ENCODE results near the gene CNNM2.
"Not testable (repeated sequence)": the region's sequence is repeated elsewhere in the genome, so short reads cannot be mapped to it uniquely, and the experiment has no call there.

CNNM2 gene

GRCh38 chr10:102948176-102948575 lies 30.1 kb downstream of the CNNM2 start:
- Histone ChIP-seq H3K4me1 (ENCODE audit: control insufficient read depth, insufficient read depth, low read length, poor library complexity, severe bottlenecking) (peaks cover 9% of the 10 kb centered on the region), H3K27ac (ENCODE audit: low read depth, low read length, severe bottlenecking) (no peak overlapping the region), H3K4me3 (ENCODE audit: extremely low read depth, insufficient read depth, low read length, poor library complexity, severe bottlenecking) (no peak overlapping the region), H3K36me3 (ENCODE audit: control insufficient read depth, insufficient read depth, low read length) (no peaks in the 10 kb centered on the region), H3K9me3 (ENCODE audit: control insufficient read depth, low read length) (no peaks in the 10 kb centered on the region)
- WGBS, 2 experiments (ENCODE audit: insufficient coverage in 2 of 2) = 93 to 98% methylated on average over 4 of the region's 4 CpGs

- H3K4me3 ChIP-seq (ENCODE audit: extremely low read depth, insufficient read depth, low read length, poor library complexity, severe bottlenecking) = no peak overlapping the region
- no peaks in the 10 kb centered on the region for H3K9me3 ChIP-seq (ENCODE audit: control insufficient read depth, low read length)
- no peak overlapping the region for H3K27ac ChIP-seq (ENCODE audit: low read depth, low read length, severe bottlenecking)
- WGBS, 2 experiments (ENCODE audit: insufficient coverage in 2 of 2) = 90 to 100% methylated on average over 1 to 3 of the region's 3 CpGs
- peaks cover 9% of the 10 kb centered on the region for H3K4me1 ChIP-seq (ENCODE audit: control insufficient read depth, insufficient read depth, low read length, poor library complexity, severe bottlenecking)
- no peaks in the 10 kb centered on the region for H3K36me3 ChIP-seq (ENCODE audit: control insufficient read depth, insufficient read depth, low read length)
Measured at GRCh38 chr10:102948786-102949185, 30.7 kb downstream of the CNNM2 start.

- no peaks in the 10 kb centered on the region for H3K36me3 ChIP-seq (ENCODE audit: control insufficient read depth, insufficient read depth, low read length)
- H3K4me1 ChIP-seq (ENCODE audit: control insufficient read depth, insufficient read depth, low read length, poor library complexity, severe bottlenecking) = peaks cover 8% of the 10 kb centered on the region
- H3K4me3 ChIP-seq (ENCODE audit: extremely low read depth, insufficient read depth, low read length, poor library complexity, severe bottlenecking) = no peak overlapping the region
- H3K9me3 ChIP-seq (ENCODE audit: control insufficient read depth, low read length) = no peaks in the 10 kb centered on the region
- WGBS, 2 experiments (ENCODE audit: insufficient coverage in 2 of 2) = 92 to 100% methylated on average over 2 to 3 of the region's 4 CpGs
- H3K27ac ChIP-seq (ENCODE audit: low read depth, low read length, severe bottlenecking) = no peak overlapping the region
Measured at GRCh38 chr10:102949916-102950315, 31.8 kb downstream of the CNNM2 start.

- WGBS, 2 experiments (ENCODE audit: insufficient coverage in 2 of 2) = 62 to 85% methylated on average over 2 of the region's 3 CpGs
- Histone ChIP-seq H3K27ac (ENCODE audit: low read depth, low read length, severe bottlenecking) (no peak overlapping the region), H3K9me3 (ENCODE audit: control insufficient read depth, low read length) (no peaks in the 10 kb centered on the region)
Measured at GRCh38 chr10:102951316-102951715, 33.2 kb downstream of the CNNM2 start.

GRCh38 chr10:102959360-102959759 lies 41.3 kb downstream of the CNNM2 start:
- no peaks in the 10 kb centered on the region for H3K36me3 ChIP-seq (ENCODE audit: control insufficient read depth, insufficient read depth, low read length)
- WGBS, 2 experiments (ENCODE audit: insufficient coverage in 2 of 2) = 100% methylated on average over 1 of the region's 1 CpG; no CpG with 5 or more reads in 1 of the 2 experiments
- H3K4me3 ChIP-seq (ENCODE audit: extremely low read depth, insufficient read depth, low read length, poor library complexity, severe bottlenecking) = no peak overlapping the region

More at GRCh38 chr10:102951316-102951715, 33.2 kb downstream of the CNNM2 start:
- Histone ChIP-seq H3K4me1 (ENCODE audit: control insufficient read depth, insufficient read depth, low read length, poor library complexity, severe bottlenecking) (no peaks in the 10 kb centered on the region), H3K4me3 (ENCODE audit: extremely low read depth, insufficient read depth, low read length, poor library complexity, severe bottlenecking) (no peak overlapping the region), H3K36me3 (ENCODE audit: control insufficient read depth, insufficient read depth, low read length) (no peaks in the 10 kb centered on the region)

GRCh38 chr10:102960157-102960556 lies 42.1 kb downstream of the CNNM2 start:
- H3K4me1 ChIP-seq (ENCODE audit: control insufficient read depth, insufficient read depth, low read length, poor library complexity, severe bottlenecking) = peaks cover 8% of the 10 kb centered on the region
- H3K27ac ChIP-seq (ENCODE audit: low read depth, low read length, severe bottlenecking) = no peak overlapping the region
- no peak overlapping the region for H3K4me3 ChIP-seq (ENCODE audit: extremely low read depth, insufficient read depth, low read length, poor library complexity, severe bottlenecking)
- 97 to 100% methylated on average over 2 to 3 of the region's 5 CpGs for WGBS, 2 experiments (ENCODE audit: insufficient coverage in 2 of 2)
- H3K36me3 ChIP-seq (ENCODE audit: control insufficient read depth, insufficient read depth, low read length) = no peaks in the 10 kb centered on the region
- no peaks in the 10 kb centered on the region for H3K9me3 ChIP-seq (ENCODE audit: control insufficient read depth, low read length)

More at GRCh38 chr10:102959360-102959759, 41.3 kb downstream of the CNNM2 start:
- H3K9me3 ChIP-seq (ENCODE audit: control insufficient read depth, low read length) = no peaks in the 10 kb centered on the region
- no peak overlapping the region for H3K27ac ChIP-seq (ENCODE audit: low read depth, low read length, severe bottlenecking)
- peaks cover 8% of the 10 kb centered on the region for H3K4me1 ChIP-seq (ENCODE audit: control insufficient read depth, insufficient read depth, low read length, poor library complexity, severe bottlenecking)

GRCh38 chr10:102962267-102962666 lies 44.2 kb downstream of the CNNM2 start:
- no CpG with 5 or more reads among the region's 1 CpG for WGBS, 2 experiments (ENCODE audit: insufficient coverage in 2 of 2)

GRCh38 chr10:102962951-102963755 lies 45.1 kb downstream of the CNNM2 start:
- H3K36me3 ChIP-seq (ENCODE audit: control insufficient read depth, insufficient read depth, low read length) = no peaks in the 10 kb centered on the region
- no peak overlapping the region for H3K27ac ChIP-seq (ENCODE audit: low read depth, low read length, severe bottlenecking)
- H3K4me3 ChIP-seq (ENCODE audit: extremely low read depth, insufficient read depth, low read length, poor library complexity, severe bottlenecking) = no peak overlapping the region
- H3K9me3 ChIP-seq (ENCODE audit: control insufficient read depth, low read length) = no peaks in the 10 kb centered on the region
- WGBS, 2 experiments (ENCODE audit: insufficient coverage in 2 of 2) = 89 to 100% methylated on average over 3 of the region's 6 CpGs
- H3K4me1 ChIP-seq (ENCODE audit: control insufficient read depth, insufficient read depth, low read length, poor library complexity, severe bottlenecking) = peaks cover 15% of the 10 kb centered on the region

More at GRCh38 chr10:102962267-102962666, 44.2 kb downstream of the CNNM2 start:
- peaks cover 15% of the 10 kb centered on the region for H3K4me1 ChIP-seq (ENCODE audit: control insufficient read depth, insufficient read depth, low read length, poor library complexity, severe bottlenecking)
- no peak overlapping the region for H3K4me3 ChIP-seq (ENCODE audit: extremely low read depth, insufficient read depth, low read length, poor library complexity, severe bottlenecking)
- no peaks in the 10 kb centered on the region for H3K36me3 ChIP-seq (ENCODE audit: control insufficient read depth, insufficient read depth, low read length)
- no peak overlapping the region for H3K27ac ChIP-seq (ENCODE audit: low read depth, low read length, severe bottlenecking)
- no peaks in the 10 kb centered on the region for H3K9me3 ChIP-seq (ENCODE audit: control insufficient read depth, low read length)

- Histone ChIP-seq H3K36me3 (ENCODE audit: control insufficient read depth, insufficient read depth, low read length) (no peaks in the 10 kb centered on the region), H3K4me1 (ENCODE audit: control insufficient read depth, insufficient read depth, low read length, poor library complexity, severe bottlenecking) (peaks cover 15% of the 10 kb centered on the region), H3K9me3 (ENCODE audit: control insufficient read depth, low read length) (no peaks in the 10 kb centered on the region), H3K4me3 (ENCODE audit: extremely low read depth, insufficient read depth, low read length, poor library complexity, severe bottlenecking) (no peak overlapping the region), H3K27ac (ENCODE audit: low read depth, low read length, severe bottlenecking) (no peak overlapping the region)
- 92 to 100% methylated on average over 2 of the region's 2 CpGs for WGBS, 2 experiments (ENCODE audit: insufficient coverage in 2 of 2)
Measured at GRCh38 chr10:102963756-102964025, 45.6 kb downstream of the CNNM2 start.

GRCh38 chr10:102964064-102964463 lies 46.0 kb downstream of the CNNM2 start:
- not testable (repeated sequence) for H3K4me3 ChIP-seq (ENCODE audit: extremely low read depth, insufficient read depth, low read length, poor library complexity, severe bottlenecking)
- 94 to 100% methylated on average over 1 to 2 of the region's 2 CpGs for WGBS, 2 experiments (ENCODE audit: insufficient coverage in 2 of 2)
- H3K4me1 ChIP-seq (ENCODE audit: control insufficient read depth, insufficient read depth, low read length, poor library complexity, severe bottlenecking) = peaks cover 15% of the 10 kb centered on the region

GRCh38 chr10:102964713-102965112 lies 46.6 kb downstream of the CNNM2 start:
- H3K36me3 ChIP-seq (ENCODE audit: control insufficient read depth, insufficient read depth, low read length) = no peaks in the 10 kb centered on the region
- WGBS, 2 experiments (ENCODE audit: insufficient coverage in 2 of 2) = 97 to 100% methylated on average over 5 to 6 of the region's 8 CpGs
- peaks cover 15% of the 10 kb centered on the region for H3K4me1 ChIP-seq (ENCODE audit: control insufficient read depth, insufficient read depth, low read length, poor library complexity, severe bottlenecking)
- no peaks in the 10 kb centered on the region for H3K9me3 ChIP-seq (ENCODE audit: control insufficient read depth, low read length)
- H3K4me3 ChIP-seq (ENCODE audit: extremely low read depth, insufficient read depth, low read length, poor library complexity, severe bottlenecking) = no peak overlapping the region
- no peak overlapping the region for H3K27ac ChIP-seq (ENCODE audit: low read depth, low read length, severe bottlenecking)

More at GRCh38 chr10:102964064-102964463, 46.0 kb downstream of the CNNM2 start:
- H3K9me3 ChIP-seq (ENCODE audit: control insufficient read depth, low read length); H3K36me3 ChIP-seq (ENCODE audit: control insufficient read depth, insufficient read depth, low read length); H3K27ac ChIP-seq (ENCODE audit: low read depth, low read length, severe bottlenecking): not testable (repeated sequence)
